Suprapubic skin (tissue), 4 donors: Measurements from ENCODE around the gene CTNND1.

ENCODE experiments used
- CTCF ChIP-seq, 2 donors: fragments of 200-600 bp in 1 of 2; fragments of 450-650 bp in 1 of 2; sonication (generic) in 1 of 2; IDR thresholded peaks; one replicate each; pipeline ENCODE4 v1.5.1; 2016 to 2019; ENCODE audit warnings: antibody characterized with exemption in 2 of 2, mild to moderate bottlenecking in 1 of 2, moderate library complexity in 1 of 2
- EP300 ChIP-seq: sonication (generic); formaldehyde crosslinking; IDR thresholded peaks from one replicate; pipeline ENCODE4 v1.6.1; 2017; ENCODE audit warnings: antibody characterized with exemption
- POLR2A ChIP-seq, 2 donors: fragments of 450-650 bp; IDR thresholded peaks; one replicate each; pipeline ENCODE4 v1.6.1; 2017; ENCODE audit warnings: antibody characterized with exemption in 2 of 2, mild to moderate bottlenecking in 2 of 2, moderate library complexity in 2 of 2
- POLR2AphosphoS5 ChIP-seq, 3 donors: sonication (generic); formaldehyde crosslinking; IDR thresholded peaks; one replicate each; pipeline ENCODE4 v1.6.1; 2017; ENCODE audit warnings: antibody characterized with exemption in 3 of 3

GRCh38 chr11:57776577-57777210 lies 15.1 kb downstream of the CTNND1 start:
- no peak for TF ChIP-seq POLR2A (IDR thresholded peaks at IDR 0.05)
- no peak for TF ChIP-seq CTCF (IDR thresholded peaks at IDR 0.05)
- no peak for TF ChIP-seq EP300
- no peak for TF ChIP-seq POLR2AphosphoS5 (IDR thresholded peaks at IDR 0.05)
